ENCODE measurements around the gene CBX4.

- TF ChIP-seq CTCF (IDR thresholded peaks at IDR 0.05; ENCODE audit: insufficient read depth, low read length, poor library complexity, severe bottlenecking) (no peak), EZH2phosphoT487 (conservative IDR thresholded peaks at IDR 0.05; ENCODE audit: low read length) (no peak)
Observed at GRCh38 chr17:79855331-79856124, 16.3 kb upstream of the CBX4 start.

All from SU-DHL-6 (cell line).